Vagina (tissue), 2 donors: ENCODE data around the gene LPAR5. TPM values are rescaled to one million over a fixed set of nuclear protein-coding genes. Genes with fewer than 3 reads are reported as not detected.

Source experiments
- DNase-seq, 2 donors: peaks; one replicate each; pipeline ENCODE4 v3.0.0-alpha.2; 2017; ENCODE audit errors: extremely low spot score in 2 of 2
- H3K27ac ChIP-seq: fragments of 200-600 bp; sonication (generic); one replicate; pipeline ENCODE4 v1.5.1; 2019
- H3K27me3 ChIP-seq: fragments of 200-600 bp; sonication (generic); one replicate; pipeline ENCODE4 v1.5.1; 2019
- H3K36me3 ChIP-seq, 2 donors: fragments of 200-600 bp; sonication (generic); one replicate each; pipeline ENCODE4 v1.5.1; 2017 to 2019
- H3K4me1 ChIP-seq: fragments of 200-600 bp; sonication (generic); one replicate; pipeline ENCODE4 v1.5.1; 2019
- H3K4me3 ChIP-seq, 2 donors: fragments of 200-600 bp; sonication (generic); 1 replicate in 1 of 2; 2 replicates in 1 of 2; pipeline ENCODE4 v1.5.1; 2016 to 2019
- H3K9me3 ChIP-seq: fragments of 200-600 bp; sonication (generic); one replicate; pipeline ENCODE4 v1.5.1; 2019
- CTCF ChIP-seq, 3 experiments: fragments of 450-650 bp in 2 of 3; fragments of 200-600 bp in 1 of 3; sonication (generic) in 1 of 3; IDR thresholded peaks; one replicate each; pipeline ENCODE4 v1.5.1; 2017 to 2019; ENCODE audit warnings: antibody characterized with exemption in 3 of 3, mild to moderate bottlenecking in 2 of 3, moderate library complexity in 2 of 3
- POLR2A ChIP-seq, 2 donors: fragments of 450-650 bp; IDR thresholded peaks; one replicate each; pipeline ENCODE4 v1.6.1; 2017; ENCODE audit warnings: antibody characterized with exemption in 2 of 2, mild to moderate bottlenecking in 2 of 2, moderate library complexity in 2 of 2
- POLR2AphosphoS5 ChIP-seq, 2 donors: sonication (generic); formaldehyde crosslinking; IDR thresholded peaks; one replicate each; pipeline ENCODE4 v1.9.0; 2017; ENCODE audit warnings: antibody characterized with exemption in 2 of 2, mild to moderate bottlenecking in 2 of 2, low read depth in 1 of 2; ENCODE audit not compliant: insufficient read depth in 1 of 2
- intact Hi-C: fragments of 100-400 bp; cut with DNase I; formaldehyde crosslinking; loops from one replicate; pipeline ENCODE4 v1.15.1; 2023
- total RNA-seq: library from RNA; depleted of rRNA; stranded (reverse); fragments of >200 nt; gene quantifications from one replicate; pipeline ENCODE4 v1.2.3, GENCODE V29; 2016

LPAR5 gene
- total RNA-seq, 1 donor from 2014 or later = 7.4 TPM

GRCh38 chr12:6644903-6645302 is 9.1 kb upstream of the LPAR5 start:
- H3K27ac ChIP-seq = no peak overlapping the region

GRCh38 chr12:6644257-6644596 is 8.5 kb upstream of the LPAR5 start:
- Histone ChIP-seq H3K36me3 (no peaks in the 10 kb centered on the region), H3K27ac (no peak overlapping the region), H3K4me3 (no peak overlapping the region), H3K4me1 (peaks cover 12% of the 10 kb centered on the region), H3K9me3 (no peaks in the 10 kb centered on the region), H3K27me3 (no peaks in the 10 kb centered on the region)
- no peak for DNase-seq
- TF ChIP-seq CTCF (IDR thresholded peaks at IDR 0.05) (no peak), POLR2AphosphoS5 (IDR thresholded peaks at IDR 0.05; ENCODE audit: insufficient read depth in 1 of 2, low read depth in 1 of 2) (no peak), POLR2A (IDR thresholded peaks at IDR 0.05) (no peak)
- intact Hi-C loops = no loop called here

More at GRCh38 chr12:6644903-6645302, 9.1 kb upstream of the LPAR5 start:
- Histone ChIP-seq H3K36me3 (peaks cover 0 to 5% of the 10 kb centered on the region in 2 donors), H3K4me1 (peaks cover 12% of the 10 kb centered on the region), H3K9me3 (no peaks in the 10 kb centered on the region), H3K4me3 (no peak overlapping the region), H3K27me3 (no peaks in the 10 kb centered on the region)
- intact Hi-C loops = no loop called here
- TF ChIP-seq POLR2A (IDR thresholded peaks at IDR 0.05) = no peak
- TF ChIP-seq POLR2AphosphoS5 (IDR thresholded peaks at IDR 0.05; ENCODE audit: insufficient read depth in 1 of 2, low read depth in 1 of 2) = no peak
- no peak for TF ChIP-seq CTCF (IDR thresholded peaks at IDR 0.05)
- DNase-seq = no peak

- intact Hi-C loops = no loop called here
- no peak overlapping the region for H3K27ac ChIP-seq
- H3K9me3 ChIP-seq = no peaks in the 10 kb centered on the region
- H3K27me3 ChIP-seq = no peaks in the 10 kb centered on the region
- DNase-seq = no peak
- no peak overlapping the region for H3K4me3 ChIP-seq
- TF ChIP-seq CTCF (IDR thresholded peaks at IDR 0.05) (no peak), POLR2A (IDR thresholded peaks at IDR 0.05) (no peak), POLR2AphosphoS5 (IDR thresholded peaks at IDR 0.05; ENCODE audit: insufficient read depth in 1 of 2, low read depth in 1 of 2) (no peak)
- peaks cover 12% of the 10 kb centered on the region for H3K4me1 ChIP-seq
- H3K36me3 ChIP-seq = no peaks in the 10 kb centered on the region
These were observed 8.0 kb upstream of the LPAR5 start for GRCh38 chr12:6643569-6644256.

GRCh38 chr12:6641131-6641530 is 5.4 kb upstream of the LPAR5 start:
- peaks cover 10% of the 10 kb centered on the region for H3K4me1 ChIP-seq
- H3K27ac ChIP-seq = no peak overlapping the region
- TF ChIP-seq POLR2A (IDR thresholded peaks at IDR 0.05) (no peak), CTCF (IDR thresholded peaks at IDR 0.05) (no peak), POLR2AphosphoS5 (IDR thresholded peaks at IDR 0.05; ENCODE audit: insufficient read depth in 1 of 2, low read depth in 1 of 2) (no peak)

GRCh38 chr12:6640497-6640896 is 4.7 kb upstream of the LPAR5 start:
- Histone ChIP-seq H3K4me1 (peaks cover 10% of the 10 kb centered on the region), H3K27ac (no peak overlapping the region), H3K27me3 (no peaks in the 10 kb centered on the region), H3K9me3 (no peaks in the 10 kb centered on the region), H3K4me3 (no peak overlapping the region), H3K36me3 (no peaks in the 10 kb centered on the region)
- DNase-seq = no peak
- intact Hi-C loops = no loop called here
- TF ChIP-seq POLR2AphosphoS5 (IDR thresholded peaks at IDR 0.05; ENCODE audit: insufficient read depth in 1 of 2, low read depth in 1 of 2) (no peak), POLR2A (IDR thresholded peaks at IDR 0.05) (no peak), CTCF (IDR thresholded peaks at IDR 0.05) (no peak)

More at GRCh38 chr12:6641131-6641530, 5.4 kb upstream of the LPAR5 start:
- intact Hi-C loops = no loop called here
- Histone ChIP-seq H3K9me3 (no peaks in the 10 kb centered on the region), H3K4me3 (no peak overlapping the region), H3K36me3 (no peaks in the 10 kb centered on the region), H3K27me3 (no peaks in the 10 kb centered on the region)
- no peak for DNase-seq
